Coronary artery (tissue), 2 donors: ENCODE data around the gene PDE9A.

Experiments used
- DNase-seq: peaks from one replicate; pipeline ENCODE4 v3.0.0-alpha.2; 2017; ENCODE audit warnings: low spot score
- H3K27ac ChIP-seq, 2 donors: fragments of 200-600 bp; sonication (generic); one replicate each; pipeline ENCODE4 v1.5.1; 2016 to 2019
- H3K4me3 ChIP-seq: fragments of 200-600 bp; sonication (generic); 2 replicates; pipeline ENCODE4 v1.5.1; 2016; ENCODE audit warnings: mild to moderate bottlenecking, moderate library complexity
- CTCF ChIP-seq: fragments of 200-600 bp; sonication (generic); IDR thresholded peaks from one replicate; pipeline ENCODE4 v1.5.1; 2019; ENCODE audit warnings: antibody characterized with exemption

Gene PDE9A

DNA sequence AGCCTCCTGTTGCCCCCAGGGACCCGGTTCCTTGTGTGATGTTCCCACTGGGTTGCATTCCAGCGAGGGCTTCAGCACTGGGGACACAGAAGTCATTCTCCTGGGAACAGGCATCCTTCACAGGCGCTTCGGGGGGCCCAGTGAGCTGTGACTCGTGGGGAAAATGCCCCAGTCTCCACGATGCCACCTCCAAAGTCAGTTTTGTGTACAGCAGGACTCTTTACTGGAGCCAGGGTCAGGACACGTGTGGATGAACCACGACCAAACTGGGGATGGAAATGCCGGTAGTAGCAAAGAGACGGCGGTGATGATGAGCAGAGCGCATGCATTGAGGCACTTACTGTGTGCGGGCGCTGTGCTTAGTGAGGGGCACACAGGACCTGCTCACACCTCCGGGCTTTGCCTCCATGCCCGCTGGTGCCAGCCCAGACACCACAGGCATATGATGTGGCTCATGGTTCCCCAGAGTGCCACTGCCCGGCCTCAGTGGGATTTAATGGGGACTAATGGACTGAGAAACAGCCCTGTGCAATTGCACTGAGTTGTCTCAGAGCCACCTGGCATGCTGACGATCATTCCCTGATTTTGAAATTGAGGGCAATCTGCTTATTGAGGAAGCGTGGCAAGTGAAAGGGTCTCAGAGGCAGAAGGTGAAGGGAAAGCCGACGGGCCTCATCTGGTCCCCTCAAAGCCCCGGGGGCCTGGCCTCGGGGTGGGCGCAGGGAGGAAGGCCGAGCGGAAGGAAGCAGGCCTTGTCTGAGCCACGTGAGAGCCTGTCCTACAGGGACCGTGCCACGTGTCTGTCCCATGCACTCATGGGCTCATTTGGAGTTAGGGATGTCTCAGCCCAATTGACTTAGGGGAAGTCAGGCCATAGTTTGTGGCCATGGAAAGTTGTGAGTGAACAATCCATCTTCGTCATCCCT, 91.4 kb downstream of the PDE9A start:
- no peak for DNase-seq
- TF ChIP-seq CTCF = no peak
- H3K4me3 ChIP-seq = no peak overlapping the region
- H3K27ac ChIP-seq = no peak overlapping the region

DNA sequence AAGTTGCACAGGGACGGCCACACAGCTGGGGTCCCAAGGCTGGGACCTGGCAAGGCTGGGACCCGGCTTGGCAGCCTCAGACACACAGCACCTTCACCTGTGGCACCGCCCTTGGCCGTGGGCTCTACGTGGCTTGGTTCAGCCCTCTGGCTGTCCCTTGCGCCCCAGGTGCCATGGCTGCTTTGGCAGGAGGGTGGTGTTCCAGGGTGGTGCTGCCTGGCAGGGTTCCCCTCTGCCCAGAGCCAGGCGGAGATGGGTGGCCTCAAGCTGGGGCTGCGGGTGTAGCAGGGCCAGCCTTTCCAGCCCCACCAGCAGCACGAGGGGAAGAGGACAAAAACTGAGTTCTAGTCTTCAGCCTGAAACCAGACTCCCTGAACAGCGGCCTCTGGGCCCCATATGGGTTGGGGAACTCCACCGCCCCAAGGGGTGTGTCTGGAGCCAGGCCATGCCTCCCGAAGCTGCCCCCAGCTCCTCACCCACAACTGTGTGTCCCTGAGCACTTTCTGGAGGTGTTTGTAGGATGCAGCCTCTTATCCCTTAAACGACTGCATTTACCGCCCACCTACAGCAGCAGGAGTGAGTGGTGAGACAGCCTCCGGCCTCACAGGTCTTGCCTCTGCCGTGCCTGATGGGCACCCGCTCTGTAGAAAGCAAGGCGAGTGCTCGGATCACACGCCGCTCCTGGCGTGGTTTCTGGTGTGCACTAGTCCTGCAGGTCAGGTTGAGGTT, 92.3 kb downstream of the PDE9A start:
- no peak overlapping the region for H3K27ac ChIP-seq
- no peak for DNase-seq
- no peak overlapping the region for H3K4me3 ChIP-seq
- no peak for TF ChIP-seq CTCF

DNA sequence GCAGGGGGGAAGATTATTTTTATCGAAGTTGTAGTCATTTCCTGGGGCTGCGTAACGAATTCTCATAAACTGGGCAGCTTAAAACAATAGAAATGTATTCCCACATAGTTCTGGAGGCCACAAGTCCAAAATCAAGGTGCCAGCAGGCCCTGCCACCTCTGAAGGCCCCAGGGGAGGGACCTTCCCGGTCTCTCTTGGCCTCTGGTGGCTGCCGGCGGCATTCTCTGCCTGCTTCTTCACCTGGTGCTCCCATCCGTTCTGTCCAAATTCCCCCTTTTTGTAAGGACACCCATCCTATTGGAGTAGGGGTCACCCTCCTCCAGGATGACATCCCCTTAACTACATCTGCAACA, 92.8 kb downstream of the PDE9A start:
- no peak for DNase-seq
- Histone ChIP-seq H3K27ac (peak overlapping the region in 1 of 2 donors; percentile 71), H3K4me3 (no peak overlapping the region)
- no peak for TF ChIP-seq CTCF

DNA sequence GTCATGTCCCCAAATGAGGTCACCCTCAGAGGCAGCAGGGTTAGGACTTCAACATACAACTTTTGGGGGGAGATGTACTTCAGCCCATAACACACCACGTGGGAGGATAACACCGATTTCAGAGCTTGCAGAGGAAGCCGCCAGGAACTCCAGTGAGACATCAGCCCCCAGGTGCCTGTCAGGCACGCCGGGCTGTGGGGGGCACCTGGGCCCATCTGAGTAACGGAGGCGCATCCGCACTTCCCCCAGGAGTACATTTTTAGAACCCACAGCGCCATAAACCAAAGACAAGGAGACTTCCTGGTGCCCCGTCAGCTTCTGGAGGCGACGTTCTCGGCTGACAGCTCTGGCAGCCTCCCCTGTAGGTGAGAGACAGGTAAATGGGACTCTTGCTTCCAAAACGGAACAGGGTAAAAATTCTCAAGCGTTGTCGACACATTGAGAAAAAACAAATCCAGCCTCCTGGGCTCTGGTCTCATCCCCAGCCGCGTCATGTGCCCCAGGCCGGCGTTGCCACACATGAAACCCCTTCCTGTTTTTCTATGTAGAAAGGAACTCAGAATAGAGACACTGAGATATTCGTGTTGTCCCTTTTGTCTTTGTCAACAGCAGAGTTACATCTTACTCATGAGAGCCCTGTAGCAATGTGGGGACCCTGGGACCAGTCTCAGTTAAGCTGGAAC, 93.3 kb downstream of the PDE9A start:
- H3K27ac ChIP-seq = peak overlapping the region in 1 of 2 donors; percentile 71
- DNase-seq = no peak
- TF ChIP-seq CTCF = no peak
- peak overlapping the region; percentile 10 for H3K4me3 ChIP-seq

GRCh38 chr21:42747276-42747701, 93.9 kb downstream of the PDE9A start:
- no peak for TF ChIP-seq CTCF
- H3K4me3 ChIP-seq = no peak overlapping the region
- peak overlapping the region in 1 of 2 donors; percentile 71 for H3K27ac ChIP-seq
- no peak for DNase-seq

DNA sequence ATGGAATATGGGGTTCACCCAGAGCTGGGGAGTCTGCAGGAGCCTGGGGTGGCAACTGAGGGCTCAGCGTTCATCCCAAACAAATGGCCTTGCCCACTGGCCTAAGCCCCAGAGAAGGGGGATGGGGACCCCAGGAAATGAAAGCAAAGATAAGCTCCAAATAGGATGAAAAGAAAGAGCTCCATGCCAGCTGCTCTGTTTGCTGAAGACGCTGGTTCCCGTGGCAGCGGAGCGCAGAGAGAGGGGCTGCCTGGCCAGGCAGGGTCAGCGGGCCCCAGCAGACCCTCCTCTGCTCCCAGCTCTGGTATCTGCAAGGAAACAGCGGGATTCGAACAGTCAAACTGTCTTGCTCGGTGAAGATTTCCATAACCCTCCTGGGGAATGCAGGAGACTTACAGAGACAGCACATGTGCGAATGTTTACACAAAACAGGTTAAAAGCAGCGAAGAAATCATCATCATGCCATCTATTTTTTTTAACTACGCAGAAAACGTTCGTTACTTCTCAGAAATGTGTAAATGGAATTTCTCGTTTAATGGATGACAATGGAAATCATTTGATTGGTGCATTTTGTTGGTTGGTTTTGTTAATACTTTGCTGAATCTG, 94.4 kb downstream of the PDE9A start:
- no peak for TF ChIP-seq CTCF
- Histone ChIP-seq H3K27ac (no peak overlapping the region), H3K4me3 (no peak overlapping the region)
- no peak for DNase-seq
